ENCODE data around the gene LRRC30.

The LRRC30 gene

GRCh38 chr18:7242926-7243325 is 12.0 kb downstream of the LRRC30 start:
- no peak for DNase-seq

- DNase-seq: no peak
Observed at GRCh38 chr18:7248877-7249276, 18.0 kb downstream of the LRRC30 start.

- no peak for DNase-seq
Observed at GRCh38 chr18:7254163-7254562, 23.3 kb downstream of the LRRC30 start.

- no peak for DNase-seq
Observed at GRCh38 chr18:7255054-7255453, 24.2 kb downstream of the LRRC30 start.

GRCh38 chr18:7255643-7256042 is 24.8 kb downstream of the LRRC30 start:
- no peak for DNase-seq

- no peak for DNase-seq
Observed at GRCh38 chr18:7256618-7257425, 25.9 kb downstream of the LRRC30 start.

- no peak for DNase-seq
Observed at GRCh38 chr18:7257426-7257740, 26.5 kb downstream of the LRRC30 start.

GRCh38 chr18:7259475-7259874 is 28.6 kb downstream of the LRRC30 start:
- DNase-seq: no peak

GRCh38 chr18:7261199-7261598 is 30.3 kb downstream of the LRRC30 start:
- DNase-seq: no peak

- no peak for DNase-seq
Observed at GRCh38 chr18:7267973-7268372, 37.1 kb downstream of the LRRC30 start.

GRCh38 chr18:7269942-7270341 is 39.1 kb downstream of the LRRC30 start:
- no peak for DNase-seq

- no peak for DNase-seq
Observed at GRCh38 chr18:7272311-7273049, 41.6 kb downstream of the LRRC30 start.

- DNase-seq: no peak
Observed at GRCh38 chr18:7273301-7273921, 42.5 kb downstream of the LRRC30 start.

- no peak for DNase-seq
Observed at GRCh38 chr18:7281579-7281978, 50.7 kb downstream of the LRRC30 start.
